ENCODE measurements around the gene STYX. TPM values are rescaled to one million over a fixed set of nuclear protein-coding genes. Genes with fewer than 3 reads are reported as not detected.

STYX gene
- total RNA-seq, 1 experiment from 2014 or later = 13.6 TPM

GRCh38 chr14:52781629-52782028, 51.7 kb downstream of the STYX start:
- no peak for DNase-seq
- Mint-ChIP-seq H3K27me3 (ENCODE audit: unreplicated experiment) (no peaks in the 10 kb centered on the region), H3K9me3 (ENCODE audit: low read depth, unreplicated experiment) (no peaks in the 10 kb centered on the region), H3K4me1 (ENCODE audit: low read depth, unreplicated experiment) (no peaks in the 10 kb centered on the region), H3K27ac (ENCODE audit: unreplicated experiment) (no peak overlapping the region), H3K36me3 (ENCODE audit: insufficient read depth, unreplicated experiment) (peaks cover 4% of the 10 kb centered on the region), H3K4me3 (ENCODE audit: low read depth, unreplicated experiment) (no peak overlapping the region)
- CTCF ChIA-PET = interaction anchor here (0.6 kb wide), 1 partner anchor 301 kb away, joined by 3 read pairs; no protein-coding TSS in a partner anchor
- no TSS peak for BruUV-seq (replicated peaks)
- intact Hi-C loops (cut with micrococcal nuclease; ENCODE audit: unreplicated experiment) = loop anchor here (10.0 kb wide), 1 partner anchor 227 kb away; the partner anchor contains the start of genes GPR137C and TXNDC16
- TF ChIP-seq CTCF (IDR thresholded peaks at IDR 0.05; ENCODE audit: unreplicated experiment) = no peak

- Mint-ChIP-seq H3K27ac (ENCODE audit: unreplicated experiment) (no peak overlapping the region), H3K4me1 (ENCODE audit: low read depth, unreplicated experiment) (no peaks in the 10 kb centered on the region), H3K36me3 (ENCODE audit: insufficient read depth, unreplicated experiment) (peaks cover 4% of the 10 kb centered on the region), H3K9me3 (ENCODE audit: low read depth, unreplicated experiment) (no peaks in the 10 kb centered on the region), H3K27me3 (ENCODE audit: unreplicated experiment) (no peaks in the 10 kb centered on the region), H3K4me3 (ENCODE audit: low read depth, unreplicated experiment) (no peak overlapping the region)
- intact Hi-C loops (cut with micrococcal nuclease; ENCODE audit: unreplicated experiment) = loop anchor here (10.0 kb wide), 1 partner anchor 228 kb away; the partner anchor contains the start of genes GPR137C and TXNDC16
- CTCF ChIA-PET = interaction anchor here (0.6 kb wide), 1 partner anchor 29 kb away, joined by 4 read pairs; no protein-coding TSS in a partner anchor
- BruUV-seq (replicated peaks) = no TSS peak
- DNase-seq = no peak
- TF ChIP-seq CTCF (IDR thresholded peaks at IDR 0.05; ENCODE audit: unreplicated experiment) = no peak
These were observed 53.2 kb downstream of the STYX start for GRCh38 chr14:52783206-52783605.

GRCh38 chr14:52786887-52787286, 56.9 kb downstream of the STYX start:
- no peaks in the 10 kb centered on the region for H3K9me3 Mint-ChIP-seq (ENCODE audit: low read depth, unreplicated experiment)
- BruUV-seq (replicated peaks) = no TSS peak
- H3K27me3 Mint-ChIP-seq (ENCODE audit: unreplicated experiment) = no peaks in the 10 kb centered on the region
- H3K4me3 Mint-ChIP-seq (ENCODE audit: low read depth, unreplicated experiment) = no peak overlapping the region
- peaks cover 3% of the 10 kb centered on the region for H3K4me1 Mint-ChIP-seq (ENCODE audit: low read depth, unreplicated experiment)
- H3K27ac Mint-ChIP-seq (ENCODE audit: unreplicated experiment) = no peak overlapping the region
- DNase-seq = no peak
- H3K36me3 Mint-ChIP-seq (ENCODE audit: insufficient read depth, unreplicated experiment) = peaks cover 24% of the 10 kb centered on the region
- TF ChIP-seq CTCF (IDR thresholded peaks at IDR 0.05; ENCODE audit: unreplicated experiment) = no peak
- intact Hi-C loops (cut with micrococcal nuclease; ENCODE audit: unreplicated experiment) = loop anchor here (10.0 kb wide), 1 partner anchor 232 kb away; the partner anchor contains the start of genes GPR137C and TXNDC16
- CTCF ChIA-PET = no interaction called here

GRCh38 chr14:52789118-52789517, 59.2 kb downstream of the STYX start:
- no peaks in the 10 kb centered on the region for H3K9me3 Mint-ChIP-seq (ENCODE audit: low read depth, unreplicated experiment)
- peak overlapping the region; percentile 88 for H3K4me3 Mint-ChIP-seq (ENCODE audit: low read depth, unreplicated experiment)
- DNase-seq = no peak
- peaks cover 6% of the 10 kb centered on the region for H3K4me1 Mint-ChIP-seq (ENCODE audit: low read depth, unreplicated experiment)
- CTCF ChIA-PET = interaction anchor here (1.0 kb wide), 1 partner anchor 36 kb away, joined by 4 read pairs; no protein-coding TSS in a partner anchor
- H3K27ac Mint-ChIP-seq (ENCODE audit: unreplicated experiment) = peak overlapping the region; percentile 98
- peaks cover 26% of the 10 kb centered on the region for H3K36me3 Mint-ChIP-seq (ENCODE audit: insufficient read depth, unreplicated experiment)
- no peak for TF ChIP-seq CTCF (IDR thresholded peaks at IDR 0.05; ENCODE audit: unreplicated experiment)
- intact Hi-C loops (cut with micrococcal nuclease; ENCODE audit: unreplicated experiment) = loop anchor here (10.0 kb wide), 1 partner anchor 234 kb away; the partner anchor contains the start of genes GPR137C and TXNDC16
- no peaks in the 10 kb centered on the region for H3K27me3 Mint-ChIP-seq (ENCODE audit: unreplicated experiment)
- no TSS peak for BruUV-seq (replicated peaks)
